Body of pancreas (tissue), 4 donors: ENCODE results near the gene KRT86.

Source experiments
- POLR2A ChIP-seq, 3 donors: fragments of 450-650 bp; IDR thresholded peaks; one replicate each; pipeline ENCODE4 v1.6.1; 2016; ENCODE audit warnings: antibody characterized with exemption in 3 of 3, mild to moderate bottlenecking in 2 of 3
- TF ChIP-seq, protein P1 (sequence below), 7 experiments: fragments of 450-650 bp in 4 of 7; fragments of 200-600 bp in 3 of 7; sonication (generic) in 3 of 7; IDR thresholded peaks; one replicate each; pipeline ENCODE4 v1.5.1; 2016 to 2019; ENCODE audit warnings: antibody characterized with exemption in 7 of 7

GRCh38 chr12:52242442-52243258 lies 31.8 kb upstream of the KRT86 start:
- TF ChIP-seq, protein P1, sequence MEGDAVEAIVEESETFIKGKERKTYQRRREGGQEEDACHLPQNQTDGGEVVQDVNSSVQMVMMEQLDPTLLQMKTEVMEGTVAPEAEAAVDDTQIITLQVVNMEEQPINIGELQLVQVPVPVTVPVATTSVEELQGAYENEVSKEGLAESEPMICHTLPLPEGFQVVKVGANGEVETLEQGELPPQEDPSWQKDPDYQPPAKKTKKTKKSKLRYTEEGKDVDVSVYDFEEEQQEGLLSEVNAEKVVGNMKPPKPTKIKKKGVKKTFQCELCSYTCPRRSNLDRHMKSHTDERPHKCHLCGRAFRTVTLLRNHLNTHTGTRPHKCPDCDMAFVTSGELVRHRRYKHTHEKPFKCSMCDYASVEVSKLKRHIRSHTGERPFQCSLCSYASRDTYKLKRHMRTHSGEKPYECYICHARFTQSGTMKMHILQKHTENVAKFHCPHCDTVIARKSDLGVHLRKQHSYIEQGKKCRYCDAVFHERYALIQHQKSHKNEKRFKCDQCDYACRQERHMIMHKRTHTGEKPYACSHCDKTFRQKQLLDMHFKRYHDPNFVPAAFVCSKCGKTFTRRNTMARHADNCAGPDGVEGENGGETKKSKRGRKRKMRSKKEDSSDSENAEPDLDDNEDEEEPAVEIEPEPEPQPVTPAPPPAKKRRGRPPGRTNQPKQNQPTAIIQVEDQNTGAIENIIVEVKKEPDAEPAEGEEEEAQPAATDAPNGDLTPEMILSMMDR (IDR thresholded peaks at IDR 0.05): no peak
- no peak for TF ChIP-seq POLR2A (IDR thresholded peaks at IDR 0.05)
